Heart right ventricle (tissue), 16 donors: Measurements from ENCODE around the gene XRCC4. TPM values are rescaled to one million over a fixed set of nuclear protein-coding genes. Genes with fewer than 3 reads are reported as not detected.

Source experiments
- ATAC-seq, 8 donors: fragments of 200-7000 bp; cut with Tn5 transposase; one replicate each; pipeline ENCODE4 v1.9.1; 2020; ENCODE audit warnings: mild to moderate bottlenecking in 8 of 8, moderate library complexity in 8 of 8, moderate number of reproducible peaks in 1 of 8
- DNase-seq, 2 donors: peaks; one replicate each; pipeline ENCODE4 v3.0.0-alpha.2; 2020
- H3K27ac ChIP-seq, 10 donors: fragments of 200-600 bp; sonication (generic) in 2 of 10; one replicate each; pipeline versions ENCODE4 v1.5.0 to v1.8.0; 2020 to 2022; ENCODE audit warnings: mild to moderate bottlenecking in 3 of 10
- H3K27me3 ChIP-seq, 7 donors: fragments of 200-600 bp; one replicate each; pipeline ENCODE4 v1.8.0; 2021 to 2022; ENCODE audit warnings: mild to moderate bottlenecking in 2 of 7
- H3K36me3 ChIP-seq, 9 donors: fragments of 200-600 bp; sonication (generic) in 1 of 9; one replicate each; pipeline versions ENCODE4 v1.5.0 to v1.8.0; 2020 to 2022; ENCODE audit warnings: mild to moderate bottlenecking in 2 of 9
- H3K4me1 ChIP-seq, 9 donors: fragments of 200-600 bp; sonication (generic) in 1 of 9; one replicate each; pipeline versions ENCODE4 v1.5.0 to v1.8.0; 2020 to 2022; ENCODE audit warnings: mild to moderate bottlenecking in 4 of 9
- H3K4me3 ChIP-seq, 10 donors: fragments of 200-600 bp; sonication (generic) in 2 of 10; one replicate each; pipeline versions ENCODE4 v1.5.0 to v1.8.0; 2020 to 2022; ENCODE audit warnings: mild to moderate bottlenecking in 7 of 10, moderate library complexity in 2 of 10
- H3K9me3 ChIP-seq, 11 donors: fragments of 200-600 bp in 10 of 11; sonication (generic) in 2 of 11; one replicate each; pipeline versions ENCODE4 v1.5.0 to v1.8.0; 2013 to 2022; ENCODE audit warnings: mild to moderate bottlenecking in 2 of 11, control low read depth in 1 of 11, moderate library complexity in 1 of 11
- WGBS, 2 donors: extraction: QIAGEN DNeasy Blood & Tissue Kit; methylation state at CpG; one replicate each; pipeline ENCODE4 v1.1.7; 2013; ENCODE audit warnings: inconsistent platforms in 1 of 2; 5-methylcytosine and 5-hydroxymethylcytosine counted together
- intact Hi-C, 10 donors: fragments of 100-400 bp; cut with DNase I; formaldehyde crosslinking; loops; one replicate each; pipeline versions ENCODE4 v1.11.1 to v1.14.2; 2022
- polyA plus RNA-seq, 2 donors: library from polyadenylated mRNA; stranded (reverse); fragments of 200-250 nt; gene quantifications; one replicate each; pipeline ENCODE4 v1.2.3, GENCODE V29; 2013
- total RNA-seq, 10 donors: library from RNA; stranded (reverse); fragmentation: NEBNext Ultra II Directional in 3 of 10; extraction: Animal tissue kit (Norgen Biotek cat#: 25700) in 3 of 10; gene quantifications; one replicate each; pipeline versions ENCODE4 v1.2.1 to v1.2.4, GENCODE V29; 2021 to 2023
- TF ChIP-seq, protein P1 (sequence below), 9 donors: fragments of 200-600 bp; sonication (generic) in 2 of 9; IDR thresholded peaks; one replicate each; pipeline versions ENCODE4 v1.5.0 to v1.8.0; 2021 to 2022; ENCODE audit warnings: antibody characterized with exemption in 9 of 9, mild to moderate bottlenecking in 5 of 9, moderate library complexity in 1 of 9
- donor health status: Arrhythmogenic right ventricular cardiomyopathy.
- donor health status: ischemic (EF 13 %, LVEDD 7.1; RV severe dilation, severe dysfunction).
- donor health status: healthy with polysubstance abuse.
- donor health status: DM: no; HTN: yes; CAD: no.
- donor health status: DM: no; HTN: no; CAD: no.
- donor health status: ischemic (EF 25% LVEDD 6.9; RV normal size, moderate dysfunction).
- donor health status: ischemic (EF 25% LVEDD 5.7; RV mildly dilated, moderate dysfunction).
- donor health status: healthy.
- donor health status: DM: yes; HTN: yes; CAD: no.
- donor health status: Ischemic cardiomyopathy.
- donor health status: ischemic (EF 35%, LVEDD 5.7; RV mildly dilated, moderate dysfunction).
- donor health status: nonischemic (EF 11% LVEDD 7.7; RV severe dilation, severe dysfunction).
- donor health status: DM: yes; HTN: yes; CAD: no.
- donor health status: PGD.
- donor health status: ischemic (EF 29% LVEDD 5.4; RV normal size, mild dysfunction).
- donor health status: nonischemic (EF 23%, LVEDD 6.1; RV moderate dilation, normal function).

The XRCC4 gene
- total and polyA plus RNA-seq, 12 donors, result 3.6 to 14.4 (median 6.8) TPM

DNA sequence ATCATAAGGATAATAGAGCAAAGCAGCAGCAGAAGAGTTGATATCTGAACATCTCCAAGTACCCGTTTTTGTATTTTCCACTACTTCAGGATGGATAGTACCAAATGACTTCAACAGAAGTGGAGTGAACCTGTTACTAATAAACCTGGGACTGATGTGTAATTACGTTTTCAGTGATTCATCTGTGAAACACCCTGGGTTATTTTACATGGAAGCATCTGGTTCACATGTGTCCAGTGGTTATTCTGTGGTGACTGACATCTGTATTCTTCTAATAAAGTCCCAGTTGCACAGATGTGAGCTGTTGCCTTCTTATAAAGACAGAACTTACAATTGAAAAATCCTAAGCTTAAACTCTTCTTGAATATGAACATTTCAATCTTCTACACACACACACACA, 254.5 kb downstream of the XRCC4 start:
- 81 to 84% methylated on average over 2 of the region's 2 CpGs for WGBS, 2 donors
- Histone ChIP-seq H3K27me3 (no peaks in the 10 kb centered on the region), H3K27ac (no peak overlapping the region), H3K4me1 (no peaks in the 10 kb centered on the region), H3K4me3 (no peak overlapping the region), H3K36me3 (no peaks in the 10 kb centered on the region), H3K9me3 (no peaks in the 10 kb centered on the region)
- ATAC-seq (no peak), DNase-seq (no peak)
- TF ChIP-seq, protein P1, sequence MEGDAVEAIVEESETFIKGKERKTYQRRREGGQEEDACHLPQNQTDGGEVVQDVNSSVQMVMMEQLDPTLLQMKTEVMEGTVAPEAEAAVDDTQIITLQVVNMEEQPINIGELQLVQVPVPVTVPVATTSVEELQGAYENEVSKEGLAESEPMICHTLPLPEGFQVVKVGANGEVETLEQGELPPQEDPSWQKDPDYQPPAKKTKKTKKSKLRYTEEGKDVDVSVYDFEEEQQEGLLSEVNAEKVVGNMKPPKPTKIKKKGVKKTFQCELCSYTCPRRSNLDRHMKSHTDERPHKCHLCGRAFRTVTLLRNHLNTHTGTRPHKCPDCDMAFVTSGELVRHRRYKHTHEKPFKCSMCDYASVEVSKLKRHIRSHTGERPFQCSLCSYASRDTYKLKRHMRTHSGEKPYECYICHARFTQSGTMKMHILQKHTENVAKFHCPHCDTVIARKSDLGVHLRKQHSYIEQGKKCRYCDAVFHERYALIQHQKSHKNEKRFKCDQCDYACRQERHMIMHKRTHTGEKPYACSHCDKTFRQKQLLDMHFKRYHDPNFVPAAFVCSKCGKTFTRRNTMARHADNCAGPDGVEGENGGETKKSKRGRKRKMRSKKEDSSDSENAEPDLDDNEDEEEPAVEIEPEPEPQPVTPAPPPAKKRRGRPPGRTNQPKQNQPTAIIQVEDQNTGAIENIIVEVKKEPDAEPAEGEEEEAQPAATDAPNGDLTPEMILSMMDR (IDR thresholded peaks at IDR 0.05), result no peak
- intact Hi-C loops, result no loop called here

DNA sequence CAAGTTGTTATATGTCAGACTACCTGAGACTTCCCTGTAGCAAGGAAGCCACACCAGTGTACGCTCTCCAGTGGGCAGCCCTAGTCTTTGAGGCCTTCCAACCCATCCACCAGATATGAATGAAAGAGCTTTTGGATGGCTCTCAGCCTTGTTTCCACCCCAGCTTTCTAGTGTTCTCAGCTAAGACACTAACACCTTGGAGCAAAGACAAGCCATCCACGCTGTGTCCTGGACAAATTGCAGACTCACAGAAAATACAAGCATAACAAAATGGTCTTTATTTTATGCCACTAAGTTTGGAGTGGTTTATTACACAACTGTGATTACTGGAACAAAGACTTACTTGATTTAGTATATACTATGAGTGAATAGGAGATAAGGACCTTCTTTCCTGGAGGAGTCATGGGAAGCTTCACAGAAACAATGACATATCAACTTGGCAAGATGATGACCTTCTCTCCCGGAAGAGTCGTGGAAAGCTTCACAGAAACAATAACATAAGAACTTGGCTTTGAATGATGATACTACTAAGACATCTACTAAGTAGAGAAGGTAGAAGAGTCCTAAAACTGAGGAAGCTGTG, 260.2 kb downstream of the XRCC4 start:
- H3K9me3 ChIP-seq, result no peaks in the 10 kb centered on the region
- no peaks in the 10 kb centered on the region for H3K27me3 ChIP-seq
- H3K36me3 ChIP-seq, result no peaks in the 10 kb centered on the region
- 51 to 53% methylated on average over 4 of the region's 4 CpGs for WGBS, 2 donors
- ATAC-seq, result peak in 2 of 8 donors; percentile 67 to 77
- no peak for DNase-seq
- intact Hi-C loops, result no loop called here
- H3K4me3 ChIP-seq, result no peak overlapping the region
- no peak overlapping the region for H3K27ac ChIP-seq
- peaks cover 0 to 9% (median 0%) of the 10 kb centered on the region in 9 donors for H3K4me1 ChIP-seq
- TF ChIP-seq, protein P1 (IDR thresholded peaks at IDR 0.05), result no peak

DNA sequence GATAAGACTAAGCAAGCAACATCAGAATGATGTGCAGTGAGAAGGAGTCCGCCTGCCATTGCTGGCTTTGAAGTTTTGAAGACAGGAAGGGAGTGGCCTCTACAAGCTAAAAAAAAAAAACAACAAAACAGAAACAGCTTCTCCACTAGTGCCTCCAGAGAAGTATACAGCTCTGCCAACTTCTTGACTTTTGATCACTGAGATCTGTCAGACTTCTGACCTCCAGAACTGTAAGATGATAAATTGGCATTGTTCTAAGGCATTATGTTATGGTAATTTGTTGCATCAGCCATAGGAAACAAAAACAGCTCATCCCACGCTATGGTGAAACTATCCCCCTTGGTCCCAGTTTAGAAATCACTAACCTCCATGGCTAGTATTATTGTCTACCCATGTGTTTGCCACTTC, 263.2 kb downstream of the XRCC4 start:
- ATAC-seq (peak in 1 of 8 donors; percentile 20), DNase-seq (no peak)
- Histone ChIP-seq H3K4me1 (peaks cover 0 to 9% (median 0%) of the 10 kb centered on the region in 9 donors), H3K4me3 (no peak overlapping the region), H3K27ac (peak overlapping the region in 1 of 10 donors; percentile 45), H3K36me3 (no peaks in the 10 kb centered on the region), H3K27me3 (no peaks in the 10 kb centered on the region), H3K9me3 (no peaks in the 10 kb centered on the region)
- WGBS, 2 donors, result 72 to 75% methylated on average over 2 of the region's 2 CpGs
- TF ChIP-seq, protein P1 (IDR thresholded peaks at IDR 0.05), result no peak
- intact Hi-C loops, result no loop called here

DNA sequence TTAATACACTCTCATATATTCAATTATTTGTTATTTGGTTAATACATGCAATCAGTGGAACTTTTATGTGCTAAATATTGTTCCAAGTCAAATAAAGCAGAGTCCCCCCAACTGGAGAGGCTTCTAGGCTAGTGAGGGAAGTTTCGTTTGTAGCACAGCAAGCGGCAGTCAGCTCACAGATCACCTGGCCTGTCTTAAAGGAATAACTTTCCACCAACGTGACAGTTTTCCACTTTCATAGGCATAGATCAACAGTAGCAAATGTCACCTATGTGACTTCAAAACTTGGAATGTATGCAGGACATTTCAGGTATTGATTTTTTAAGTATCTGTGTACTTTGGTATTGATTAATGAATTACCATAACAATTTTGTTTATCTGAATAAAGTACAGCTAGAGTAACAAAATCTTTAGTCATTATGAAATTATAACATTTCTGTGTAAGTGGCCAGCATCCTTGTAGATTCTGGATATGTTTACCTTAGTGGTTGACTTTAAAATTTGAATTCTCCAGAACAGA, 264.5 kb downstream of the XRCC4 start:
- TF ChIP-seq, protein P1 (IDR thresholded peaks at IDR 0.05), result no peak
- H3K27me3 ChIP-seq, result no peaks in the 10 kb centered on the region
- H3K27ac ChIP-seq, result peak overlapping the region in 4 of 10 donors; percentile 12 to 45 (median 34)
- WGBS, 2 donors, result 87 to 88% methylated on average over 3 of the region's 3 CpGs
- H3K9me3 ChIP-seq, result peaks cover 0 to 8% (median 0%) of the 10 kb centered on the region in 11 donors
- peaks cover 0 to 9% (median 0%) of the 10 kb centered on the region in 9 donors for H3K4me1 ChIP-seq
- H3K4me3 ChIP-seq, result no peak overlapping the region
- ATAC-seq, result no peak
- no peaks in the 10 kb centered on the region for H3K36me3 ChIP-seq
- intact Hi-C loops, result no loop called here
- DNase-seq, result no peak
